H9 (cell line): ENCODE results near the gene ECI2. TPM values are rescaled to one million over a fixed set of nuclear protein-coding genes. Genes with fewer than 3 reads are reported as not detected.

ENCODE experiments used
- DNase-seq: peaks from one replicate; pipeline ENCODE4 v3.0.0-alpha.2; 2017
- H2AFZ ChIP-seq: one replicate; pipeline ENCODE4 v1.6.1; 2013; ENCODE audit warnings: mild to moderate bottlenecking, low read length, control low read depth, moderate library complexity
- H2AK5ac ChIP-seq: 2 replicates; pipeline ENCODE4 v1.6.1; 2013; ENCODE audit warnings: low read length, control low read depth, mixed read lengths; ENCODE audit not compliant: insufficient read length
- H2BK120ac ChIP-seq: one replicate; pipeline ENCODE4 v1.6.1; 2013; ENCODE audit warnings: low read depth, mild to moderate bottlenecking, low read length, control low read depth, inconsistent platforms; ENCODE audit not compliant: poor library complexity, severe bottlenecking
- H2BK12ac ChIP-seq: 2 replicates; pipeline ENCODE4 v1.6.1; 2013; ENCODE audit warnings: low read length, control low read depth, mixed read lengths, low read depth; ENCODE audit not compliant: insufficient read length
- H2BK15ac ChIP-seq: 2 replicates; pipeline ENCODE4 v1.6.1; 2013; ENCODE audit warnings: low read depth, low read length, control low read depth
- H2BK20ac ChIP-seq: one replicate; pipeline ENCODE4 v1.6.1; 2013; ENCODE audit warnings: low read depth, mild to moderate bottlenecking, low read length, control low read depth, inconsistent platforms; ENCODE audit not compliant: poor library complexity, severe bottlenecking
- H2BK5ac ChIP-seq: 2 replicates; pipeline ENCODE4 v1.6.1; 2013; ENCODE audit warnings: low read length, control low read depth, mixed read lengths; ENCODE audit not compliant: insufficient read length
- H3K14ac ChIP-seq: 2 replicates; pipeline ENCODE4 v1.6.1; 2013; ENCODE audit warnings: low read length, control low read depth; ENCODE audit not compliant: insufficient read depth
- H3K18ac ChIP-seq: 2 replicates; pipeline ENCODE4 v1.6.1; 2013; ENCODE audit warnings: low read depth, mild to moderate bottlenecking, mixed read lengths, low read length, control low read depth; ENCODE audit not compliant: insufficient read length
- H3K23ac ChIP-seq: 2 replicates; pipeline ENCODE4 v1.6.1; 2013; ENCODE audit warnings: low read length, control low read depth, mixed read lengths, low read depth; ENCODE audit not compliant: insufficient read length
- H3K23me2 ChIP-seq: 2 replicates; pipeline ENCODE4 v1.6.1; 2013; ENCODE audit warnings: low read depth, mild to moderate bottlenecking, mixed read lengths, low read length, control low read depth; ENCODE audit not compliant: insufficient read length, poor library complexity, severe bottlenecking
- H3K27ac ChIP-seq: 2 replicates; pipeline ENCODE4 v1.5.1; 2013; ENCODE audit warnings: low read length, control low read depth, mixed read lengths, low read depth; ENCODE audit not compliant: insufficient read length
- H3K27me3 ChIP-seq: 2 replicates; pipeline ENCODE4 v1.6.1; 2013; ENCODE audit warnings: low read length, control low read depth, inconsistent platforms; ENCODE audit not compliant: insufficient read depth
- H3K4ac ChIP-seq: 2 replicates; pipeline ENCODE4 v1.6.1; 2013; ENCODE audit warnings: low read depth, mild to moderate bottlenecking, control low read depth, inconsistent platforms, low read length, moderate library complexity
- H3K4me1 ChIP-seq: 2 replicates; pipeline ENCODE4 v1.6.1; 2013; ENCODE audit warnings: low read length, control low read depth, inconsistent platforms; ENCODE audit not compliant: insufficient read depth
- H3K4me2 ChIP-seq: 2 replicates; pipeline ENCODE4 v1.6.1; 2013; ENCODE audit warnings: low read length, control low read depth, mixed read lengths; ENCODE audit not compliant: insufficient read length, insufficient read depth
- H3K56ac ChIP-seq: 2 replicates; pipeline ENCODE4 v1.6.1; 2013; ENCODE audit warnings: low read depth, mild to moderate bottlenecking, mixed read lengths, low read length, control low read depth; ENCODE audit not compliant: insufficient read length
- H3K79me1 ChIP-seq: 2 replicates; pipeline ENCODE4 v1.6.1; 2013; ENCODE audit warnings: low read depth, mild to moderate bottlenecking, moderate library complexity, low read length, control low read depth, inconsistent platforms; ENCODE audit not compliant: insufficient read depth, poor library complexity, severe bottlenecking
- H3K79me2 ChIP-seq: 2 replicates; pipeline ENCODE4 v1.6.1; 2013; ENCODE audit warnings: low read length, control low read depth, inconsistent platforms; ENCODE audit not compliant: insufficient read depth
- H3K9ac ChIP-seq: 2 replicates; pipeline ENCODE4 v1.6.1; 2013; ENCODE audit warnings: low read length, control low read depth, mixed read lengths; ENCODE audit not compliant: insufficient read length; ENCODE audit errors: extremely low read depth
- H3K9me3 ChIP-seq: one replicate; pipeline ENCODE4 v1.6.1; 2013; ENCODE audit warnings: low read depth, low read length, inconsistent platforms; ENCODE audit not compliant: control insufficient read depth
- H3T11ph ChIP-seq: one replicate; pipeline ENCODE4 v1.6.1; 2013; ENCODE audit warnings: mild to moderate bottlenecking, low read length, control low read depth, inconsistent platforms
- H4K20me1 ChIP-seq: one replicate; pipeline ENCODE4 v1.6.1; 2013; ENCODE audit not compliant: control insufficient read depth, insufficient read length, insufficient read depth
- H4K5ac ChIP-seq: 2 replicates; pipeline ENCODE4 v1.6.1; 2013; ENCODE audit warnings: low read depth, mild to moderate bottlenecking, mixed read lengths, low read length, control low read depth; ENCODE audit not compliant: insufficient read length
- H4K8ac ChIP-seq: replicated peaks from 2 replicates; pipeline ENCODE4 v1.6.1; 2013; ENCODE audit warnings: low read length, control low read depth, mixed read lengths, low read depth; ENCODE audit not compliant: insufficient read length
- H4K91ac ChIP-seq: 2 replicates; pipeline ENCODE4 v1.6.1; 2013; ENCODE audit warnings: low read depth, mild to moderate bottlenecking, moderate library complexity, mixed read lengths, low read length, control low read depth; ENCODE audit not compliant: insufficient read length
- H3K27ac Mint-ChIP-seq, 3 experiments: 2 replicates in 2 of 3; 3 replicates in 1 of 3; pipeline ENCODE4 v1.8.0; 2020 to 2021; ENCODE audit warnings: mixed read lengths in 3 of 3, mild to moderate bottlenecking in 1 of 3, moderate library complexity in 1 of 3
- H3K27me3 Mint-ChIP-seq: 2 replicates; pipeline ENCODE4 v1.8.0; 2021; ENCODE audit warnings: low read depth, mild to moderate bottlenecking, moderate library complexity, mixed read lengths
- H3K36me3 Mint-ChIP-seq, 3 experiments: 2 replicates in 2 of 3; 3 replicates in 1 of 3; pipeline ENCODE4 v1.8.0; 2020 to 2021; ENCODE audit warnings: low read depth in 3 of 3, mixed read lengths in 3 of 3; ENCODE audit not compliant: insufficient read depth in 1 of 3
- H3K4me1 Mint-ChIP-seq, 2 experiments: 2 replicates each; pipeline ENCODE4 v1.8.0; 2020; ENCODE audit warnings: mixed read lengths in 2 of 2
- H3K4me3 Mint-ChIP-seq, 2 experiments: 2 replicates in 1 of 2; 3 replicates in 1 of 2; pipeline ENCODE4 v1.8.0; 2020 to 2021; ENCODE audit warnings: mild to moderate bottlenecking in 2 of 2, mixed read lengths in 2 of 2, moderate library complexity in 1 of 2
- H3K9me3 Mint-ChIP-seq, 2 experiments: 2 replicates in 1 of 2; 3 replicates in 1 of 2; pipeline ENCODE4 v1.8.0; 2020; ENCODE audit warnings: mild to moderate bottlenecking in 2 of 2, mixed read lengths in 2 of 2, moderate library complexity in 1 of 2
- WGBS: extraction: QIAGEN DNeasy Blood & Tissue Kit; methylation state at CpG from one replicate; pipeline ENCODE4 v1.1.7; 2013; ENCODE audit warnings: missing lambda C conversion rate, low lambda C conversion rate, mixed read lengths; ENCODE audit not compliant: insufficient read length; ENCODE audit errors: extremely low coverage; 5-methylcytosine and 5-hydroxymethylcytosine counted together
- total RNA-seq: library from RNA; stranded (reverse); gene quantifications from 2 replicates; pipeline ENCODE4 v1.2.1, GENCODE V29; 2021
- TF ChIP-seq, protein P1 (sequence below): fragments of 200-600 bp; sonication (generic); conservative IDR thresholded peaks from 3 replicates; pipeline ENCODE4 v1.8.0; 2021; ENCODE audit warnings: antibody characterized with exemption, mild to moderate bottlenecking

The ECI2 gene
- total RNA-seq, 1 experiment from 2014 or later, result 67.5 TPM

DNA sequence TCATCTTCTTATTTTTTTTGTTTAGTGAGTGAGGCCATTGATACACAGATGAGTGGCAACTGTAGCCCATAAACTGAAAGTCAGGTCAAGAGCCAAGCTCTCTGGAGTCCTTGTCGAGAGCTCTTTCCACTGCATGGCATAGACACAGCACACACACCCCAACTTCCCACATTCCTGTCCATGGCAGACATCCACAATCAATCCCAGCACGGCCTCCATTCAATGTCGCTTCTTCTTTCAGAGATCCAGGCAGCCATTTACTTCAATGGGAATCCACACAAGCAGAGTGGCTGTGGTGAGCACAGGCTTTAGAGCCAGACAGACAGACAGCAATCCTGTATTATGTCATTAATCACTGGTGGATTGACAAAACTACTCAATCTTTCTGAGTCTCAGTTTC lies 34.9 kb upstream of the ECI2 start:
- H2BK20ac ChIP-seq, result no peak overlapping the region
- no peak overlapping the region for H2BK120ac ChIP-seq
- H3K14ac ChIP-seq, result no peak overlapping the region
- no peak overlapping the region for H2BK15ac ChIP-seq
- H2BK5ac ChIP-seq, result no peak overlapping the region
- H2AK5ac ChIP-seq, result no peak overlapping the region
- H4K5ac ChIP-seq, result no peak overlapping the region
- no peaks in the 10 kb centered on the region; the same call in 1 of the 2 replicates for H3K27me3 ChIP-seq
- H3K9ac ChIP-seq, result no peak overlapping the region
- H3K27ac ChIP-seq, result no peak overlapping the region
- no peak overlapping the region for H3K4me3 Mint-ChIP-seq
- peaks cover 4% of the 10 kb centered on the region for H3K9me3 ChIP-seq
- peaks cover 20% of the 10 kb centered on the region for H3K27me3 Mint-ChIP-seq
- H4K8ac ChIP-seq, result no peak overlapping the region
- peak overlapping the region in 1 of 3 experiments; percentile 23; a peak in 2 of 7 replicates for H3K27ac Mint-ChIP-seq
- H3K23me2 ChIP-seq, result no peaks in the 10 kb centered on the region
- no peaks in the 10 kb centered on the region for H4K20me1 ChIP-seq
- H3T11ph ChIP-seq, result no peak overlapping the region
- H2BK12ac ChIP-seq, result no peak overlapping the region
- H3K4me1 Mint-ChIP-seq, result peaks cover 36 to 43% of the 10 kb centered on the region in 2 experiments
- no peak for DNase-seq
- peaks cover 18 to 22% of the 10 kb centered on the region in 2 experiments; a peak in 4 of 5 replicates for H3K9me3 Mint-ChIP-seq
- H3K23ac ChIP-seq, result no peak overlapping the region
- H3K4ac ChIP-seq, result no peak overlapping the region
- TF ChIP-seq, protein P1, sequence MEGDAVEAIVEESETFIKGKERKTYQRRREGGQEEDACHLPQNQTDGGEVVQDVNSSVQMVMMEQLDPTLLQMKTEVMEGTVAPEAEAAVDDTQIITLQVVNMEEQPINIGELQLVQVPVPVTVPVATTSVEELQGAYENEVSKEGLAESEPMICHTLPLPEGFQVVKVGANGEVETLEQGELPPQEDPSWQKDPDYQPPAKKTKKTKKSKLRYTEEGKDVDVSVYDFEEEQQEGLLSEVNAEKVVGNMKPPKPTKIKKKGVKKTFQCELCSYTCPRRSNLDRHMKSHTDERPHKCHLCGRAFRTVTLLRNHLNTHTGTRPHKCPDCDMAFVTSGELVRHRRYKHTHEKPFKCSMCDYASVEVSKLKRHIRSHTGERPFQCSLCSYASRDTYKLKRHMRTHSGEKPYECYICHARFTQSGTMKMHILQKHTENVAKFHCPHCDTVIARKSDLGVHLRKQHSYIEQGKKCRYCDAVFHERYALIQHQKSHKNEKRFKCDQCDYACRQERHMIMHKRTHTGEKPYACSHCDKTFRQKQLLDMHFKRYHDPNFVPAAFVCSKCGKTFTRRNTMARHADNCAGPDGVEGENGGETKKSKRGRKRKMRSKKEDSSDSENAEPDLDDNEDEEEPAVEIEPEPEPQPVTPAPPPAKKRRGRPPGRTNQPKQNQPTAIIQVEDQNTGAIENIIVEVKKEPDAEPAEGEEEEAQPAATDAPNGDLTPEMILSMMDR, result no peak
- no CpG with 5 or more reads among the region's 3 CpGs for WGBS
- peaks cover 6 to 22% (median 8%) of the 10 kb centered on the region in 3 experiments; a peak in 4 of 7 replicates for H3K36me3 Mint-ChIP-seq
- no peak overlapping the region for H4K91ac ChIP-seq
- no peaks in the 10 kb centered on the region for H3K79me1 ChIP-seq
- H3K56ac ChIP-seq, result no peak overlapping the region
- peaks cover 12% of the 10 kb centered on the region; the same call in 1 of the 2 replicates for H3K4me1 ChIP-seq
- no peak overlapping the region for H3K4me2 ChIP-seq
- no peaks in the 10 kb centered on the region for H3K79me2 ChIP-seq
- no peak overlapping the region for H3K18ac ChIP-seq
- H2AFZ ChIP-seq, result no peak overlapping the region
